Ovary (tissue), 3 donors: Measurements from ENCODE around the gene BRPF3.

Source experiments
- CTCF ChIP-seq, 3 donors: fragments of 450-650 bp in 2 of 3; fragments of 200-600 bp in 1 of 3; IDR thresholded peaks; one replicate each; pipeline versions ENCODE4 v1.5.1 to v1.8.0; 2016 to 2022; ENCODE audit warnings: antibody characterized with exemption in 3 of 3, mild to moderate bottlenecking in 1 of 3
- EP300 ChIP-seq: sonication (generic); formaldehyde crosslinking; IDR thresholded peaks from one replicate; pipeline ENCODE4 v1.6.1; 2017; ENCODE audit warnings: antibody characterized with exemption
- POLR2A ChIP-seq: fragments of 450-650 bp; IDR thresholded peaks from one replicate; pipeline ENCODE4 v1.6.1; 2017; ENCODE audit warnings: antibody characterized with exemption, mild to moderate bottlenecking, moderate library complexity
- donor health status: DM: no; HTN: no; CAD: no.

GRCh38 chr6:36171573-36171972, 25.0 kb upstream of the BRPF3 start:
- no peak for TF ChIP-seq CTCF (IDR thresholded peaks at IDR 0.05)
- TF ChIP-seq EP300: no peak
- TF ChIP-seq POLR2A: no peak
